ENCODE data around the gene MTRR. TPM values are rescaled to one million over a fixed set of nuclear protein-coding genes. Genes with fewer than 3 reads are reported as not detected.
A peak's percentile ranks its signal among the peaks of the same experiment; 100 is the strongest.

Gene MTRR
- polyA plus RNA-seq, 3 donors = 18.0 to 25.5 (median 22.1) TPM

- no peaks in the 10 kb centered on the region for H3K9me3 Mint-ChIP-seq
- no peaks in the 10 kb centered on the region for H3K27me3 Mint-ChIP-seq (ENCODE audit: low read depth in 3 of 3)
- DNase-seq = no peak
- H3K4me1 Mint-ChIP-seq = peaks cover 34% of the 10 kb centered on the region
- Histone ChIP-seq H3K27me3 (ENCODE audit: control insufficient read depth in 2 of 2, insufficient read depth in 2 of 2, low read length in 2 of 2) (no peaks in the 10 kb centered on the region), H3K27ac (ENCODE audit: low read depth in 1 of 2, low read length in 2 of 2) (no peak overlapping the region), H3K36me3 (replicated peaks in 1 of 2; ENCODE audit: control insufficient read depth in 1 of 2, insufficient read depth in 2 of 2, low read length in 2 of 2) (peaks cover 39 to 59% of the 10 kb centered on the region in 2 donors), H3K79me2 (ENCODE audit: insufficient read depth, low read length) (peaks cover 70% of the 10 kb centered on the region), H3K4me2 (replicated peaks; ENCODE audit: extremely low read depth, low read length, poor library complexity, severe bottlenecking) (no peak overlapping the region), H3K4me1 (ENCODE audit: control insufficient read depth in 1 of 2, insufficient read depth in 2 of 2, low read length in 2 of 2) (peaks cover 17 to 27% of the 10 kb centered on the region in 2 donors), H3K9ac (ENCODE audit: insufficient read depth, low read length, poor library complexity, severe bottlenecking) (no peak overlapping the region), H2AFZ (ENCODE audit: insufficient read depth, low read depth, low read length, poor library complexity, severe bottlenecking) (no peak overlapping the region), H3K4me3 (replicated peaks in 1 of 3; ENCODE audit: low read depth in 2 of 3, low read length in 3 of 3) (no peak overlapping the region), H3K9me3 (replicated peaks in 1 of 2; ENCODE audit: control insufficient read depth in 1 of 2, insufficient read depth in 1 of 2, low read length in 2 of 2) (no peaks in the 10 kb centered on the region), H4K20me1 (ENCODE audit: insufficient read depth, low read length) (peaks cover 4% of the 10 kb centered on the region)
- H3K4me3 Mint-ChIP-seq = no peak overlapping the region
- peak overlapping the region in 4 of 7 donors; percentile 19 to 70 (median 60) for H3K27ac Mint-ChIP-seq
- TF ChIP-seq CTCF (IDR thresholded peaks at IDR 0.05) = no peak
- WGBS (ENCODE audit: insufficient coverage) = 94% methylated on average over 2 of the region's 4 CpGs
- intact Hi-C loops (cut with micrococcal nuclease) = loop anchor here in 1 of 2 donors (10.0 kb wide), 1 partner anchor 1498 kb away; the partner anchor contains the start of gene MED10
- peaks cover 49 to 62% of the 10 kb centered on the region in 2 donors for H3K36me3 Mint-ChIP-seq
Observed at GRCh38 chr5:7872517-7873130, 3.7 kb downstream of the MTRR start.

- Mint-ChIP-seq H3K27me3 (ENCODE audit: low read depth in 3 of 3) (no peaks in the 10 kb centered on the region), H3K36me3 (peaks cover 54 to 67% of the 10 kb centered on the region in 2 donors), H3K9me3 (no peaks in the 10 kb centered on the region), H3K4me1 (peaks cover 34% of the 10 kb centered on the region), H3K4me3 (no peak overlapping the region), H3K27ac (peak overlapping the region in 2 of 7 donors; percentile 19 to 52)
- no peak overlapping the region for H3K9ac ChIP-seq (ENCODE audit: insufficient read depth, low read length, poor library complexity, severe bottlenecking)
- H3K4me1 ChIP-seq (ENCODE audit: control insufficient read depth in 1 of 2, insufficient read depth in 2 of 2, low read length in 2 of 2) = peaks cover 16 to 27% of the 10 kb centered on the region in 2 donors
- no peak for TF ChIP-seq CTCF (IDR thresholded peaks at IDR 0.05)
- H3K27me3 ChIP-seq (ENCODE audit: control insufficient read depth in 2 of 2, insufficient read depth in 2 of 2, low read length in 2 of 2) = no peaks in the 10 kb centered on the region
- H3K4me3 ChIP-seq (replicated peaks in 1 of 3; ENCODE audit: low read depth in 2 of 3, low read length in 3 of 3) = no peak overlapping the region
- WGBS (ENCODE audit: insufficient coverage) = 83% methylated on average over 2 of the region's 9 CpGs
- H4K20me1 ChIP-seq (ENCODE audit: insufficient read depth, low read length) = peaks cover 8% of the 10 kb centered on the region
- no peak overlapping the region for H3K27ac ChIP-seq (ENCODE audit: low read depth in 1 of 2, low read length in 2 of 2)
- no peak overlapping the region for H2AFZ ChIP-seq (ENCODE audit: insufficient read depth, low read depth, low read length, poor library complexity, severe bottlenecking)
- intact Hi-C loops (cut with micrococcal nuclease) = loop anchor here in 1 of 2 donors (10.0 kb wide), 1 partner anchor 1498 kb away; the partner anchor contains the start of gene MED10
- no peaks in the 10 kb centered on the region for H3K9me3 ChIP-seq (replicated peaks in 1 of 2; ENCODE audit: control insufficient read depth in 1 of 2, insufficient read depth in 1 of 2, low read length in 2 of 2)
- H3K79me2 ChIP-seq (ENCODE audit: insufficient read depth, low read length) = peaks cover 64% of the 10 kb centered on the region
- no peak overlapping the region for H3K4me2 ChIP-seq (replicated peaks; ENCODE audit: extremely low read depth, low read length, poor library complexity, severe bottlenecking)
- DNase-seq = no peak
- peaks cover 39 to 65% of the 10 kb centered on the region in 2 donors for H3K36me3 ChIP-seq (replicated peaks in 1 of 2; ENCODE audit: control insufficient read depth in 1 of 2, insufficient read depth in 2 of 2, low read length in 2 of 2)
Observed at GRCh38 chr5:7873216-7873615, 4.3 kb downstream of the MTRR start.
